ENCODE measurements around the gene DHRS12.

Gene DHRS12

GRCh38 chr13:51784097-51784496, 19.9 kb downstream of the DHRS12 start:
- no peak for DNase-seq (ENCODE audit: low read depth in 1 of 2, low spot score in 1 of 2)

- no peak for DNase-seq (ENCODE audit: low read depth in 1 of 2, low spot score in 1 of 2)
Measured at GRCh38 chr13:51783428-51784094, 20.4 kb downstream of the DHRS12 start.

GRCh38 chr13:51782026-51782710, 21.8 kb downstream of the DHRS12 start:
- no peak for DNase-seq (ENCODE audit: low read depth in 1 of 2, low spot score in 1 of 2)

- DNase-seq (ENCODE audit: low read depth in 1 of 2, low spot score in 1 of 2) = no peak
Measured at GRCh38 chr13:51781246-51782022, 22.5 kb downstream of the DHRS12 start.

DNA sequence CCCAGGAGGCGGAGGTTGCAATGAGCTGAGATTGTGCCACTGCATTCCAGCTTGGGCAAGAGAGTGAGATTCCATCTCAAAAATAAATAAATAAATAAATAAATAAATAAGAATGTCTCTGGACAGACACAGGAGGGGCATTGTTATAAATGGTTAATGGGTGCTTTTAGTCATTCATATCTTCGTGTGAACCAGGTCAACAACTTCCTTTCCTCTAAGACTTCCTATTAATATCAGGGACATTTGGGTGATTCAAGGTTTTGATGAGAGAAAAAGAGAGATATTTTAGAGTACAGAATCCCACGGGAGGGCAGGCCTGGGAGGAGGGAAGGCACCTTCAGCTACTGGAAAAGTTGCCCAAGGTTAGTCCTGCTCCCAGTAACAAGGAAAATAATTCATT, 23.9 kb downstream of the DHRS12 start:
- no peak for DNase-seq (ENCODE audit: low read depth in 1 of 2, low spot score in 1 of 2)

GRCh38 chr13:51778392-51778791, 25.6 kb downstream of the DHRS12 start:
- no peak for DNase-seq (ENCODE audit: low read depth in 1 of 2, low spot score in 1 of 2)

GRCh38 chr13:51777921-51778320, 26.0 kb downstream of the DHRS12 start:
- no peak for DNase-seq (ENCODE audit: low read depth in 1 of 2, low spot score in 1 of 2)

DNA sequence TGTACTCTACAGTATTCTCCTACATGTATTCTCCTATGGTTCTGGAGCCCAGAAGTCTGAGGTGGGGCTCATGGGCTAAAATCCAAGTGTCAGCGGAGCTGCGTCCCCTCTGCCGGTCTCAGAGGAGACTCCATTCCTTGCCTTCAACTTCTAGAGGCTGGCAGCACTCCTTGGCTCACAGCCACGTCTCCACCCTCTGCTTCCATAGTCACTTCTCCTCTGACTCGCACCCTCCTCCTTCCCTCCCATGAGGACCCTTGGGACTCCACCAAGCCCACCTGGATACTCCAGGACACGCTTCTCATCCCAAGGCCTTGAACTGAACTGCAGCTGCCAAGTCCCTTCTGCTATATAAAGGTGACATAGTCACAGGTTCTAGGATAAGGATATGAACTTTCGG, 27.8 kb downstream of the DHRS12 start:
- no peak for DNase-seq (ENCODE audit: low read depth in 1 of 2, low spot score in 1 of 2)

DNA sequence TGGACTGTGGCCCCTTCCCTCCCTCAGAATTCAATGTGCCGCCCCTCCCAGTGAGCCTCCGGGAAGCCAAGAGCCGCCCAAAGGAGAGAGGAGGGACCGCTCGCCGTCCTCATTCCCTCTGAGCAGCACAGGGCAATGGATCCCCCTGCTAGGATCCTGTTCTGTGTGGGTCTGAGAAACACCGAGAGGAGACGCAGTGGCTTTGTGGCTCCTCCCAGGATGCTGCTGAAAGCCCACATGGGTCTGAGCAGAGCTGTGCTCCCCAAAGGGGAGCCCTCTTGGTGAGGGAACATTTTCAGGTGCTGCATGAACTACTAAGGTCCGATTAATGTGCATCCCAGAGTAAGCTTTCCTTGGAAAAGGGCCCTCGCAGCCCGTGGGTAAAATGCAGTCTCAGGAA, 30.4 kb downstream of the DHRS12 start:
- no peak for DNase-seq (ENCODE audit: low read depth in 1 of 2, low spot score in 1 of 2)

GRCh38 chr13:51772781-51773180, 31.2 kb downstream of the DHRS12 start:
- no peak for DNase-seq (ENCODE audit: low read depth in 1 of 2, low spot score in 1 of 2)

DNA sequence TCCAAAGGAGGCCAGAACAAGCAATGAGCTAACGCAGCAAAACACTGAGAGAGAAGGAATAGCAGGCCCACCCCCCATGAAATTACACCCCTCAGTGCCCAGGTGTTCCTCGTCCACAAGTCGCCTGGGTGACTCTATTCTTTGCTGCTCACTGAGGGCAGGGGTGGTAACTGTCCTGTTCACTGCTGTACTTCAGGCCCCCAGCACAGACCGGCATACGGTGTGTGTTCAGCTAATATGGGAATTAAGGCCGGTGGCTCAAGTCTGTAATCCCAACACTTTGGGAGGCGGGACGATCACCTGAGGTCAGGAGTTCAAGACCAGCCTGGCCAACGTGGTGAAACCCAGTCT, 31.9 kb downstream of the DHRS12 start:
- DNase-seq (ENCODE audit: low read depth in 1 of 2, low spot score in 1 of 2) = no peak

DNA sequence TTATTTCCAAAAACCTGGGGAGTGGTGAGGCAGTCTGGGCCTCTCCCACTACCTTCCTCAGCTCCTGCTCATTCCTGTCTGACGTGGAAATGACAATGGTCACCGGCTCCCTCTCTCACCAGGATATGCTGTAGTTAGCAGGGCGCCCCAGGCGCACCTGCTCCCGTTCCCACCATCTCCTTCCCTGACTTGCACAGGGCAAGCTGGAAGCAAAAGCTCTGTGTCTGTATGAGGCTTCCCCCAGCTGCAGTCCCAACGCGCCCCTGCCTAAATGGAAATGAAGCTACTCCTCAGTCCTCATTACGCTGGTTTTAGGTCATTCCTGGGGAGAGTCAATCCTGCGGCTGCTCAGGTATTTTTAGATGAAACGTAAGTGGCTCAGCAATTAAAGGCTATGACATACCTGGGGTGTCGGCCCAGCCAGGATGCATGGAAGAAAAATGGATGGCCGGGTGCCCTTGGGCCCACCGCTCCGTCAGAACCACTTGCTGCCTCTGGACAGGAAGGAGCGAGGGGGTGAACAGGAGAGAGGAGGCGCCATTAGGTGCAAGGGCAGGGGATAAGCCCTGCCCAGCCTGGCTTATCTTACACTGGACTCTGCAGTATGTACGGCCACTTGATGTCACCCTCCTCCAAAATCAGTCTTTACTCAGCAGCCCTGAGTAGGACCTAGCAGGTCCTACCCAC, 32.4 kb downstream of the DHRS12 start:
- DNase-seq (ENCODE audit: low read depth in 1 of 2, low spot score in 1 of 2) = no peak

DNA sequence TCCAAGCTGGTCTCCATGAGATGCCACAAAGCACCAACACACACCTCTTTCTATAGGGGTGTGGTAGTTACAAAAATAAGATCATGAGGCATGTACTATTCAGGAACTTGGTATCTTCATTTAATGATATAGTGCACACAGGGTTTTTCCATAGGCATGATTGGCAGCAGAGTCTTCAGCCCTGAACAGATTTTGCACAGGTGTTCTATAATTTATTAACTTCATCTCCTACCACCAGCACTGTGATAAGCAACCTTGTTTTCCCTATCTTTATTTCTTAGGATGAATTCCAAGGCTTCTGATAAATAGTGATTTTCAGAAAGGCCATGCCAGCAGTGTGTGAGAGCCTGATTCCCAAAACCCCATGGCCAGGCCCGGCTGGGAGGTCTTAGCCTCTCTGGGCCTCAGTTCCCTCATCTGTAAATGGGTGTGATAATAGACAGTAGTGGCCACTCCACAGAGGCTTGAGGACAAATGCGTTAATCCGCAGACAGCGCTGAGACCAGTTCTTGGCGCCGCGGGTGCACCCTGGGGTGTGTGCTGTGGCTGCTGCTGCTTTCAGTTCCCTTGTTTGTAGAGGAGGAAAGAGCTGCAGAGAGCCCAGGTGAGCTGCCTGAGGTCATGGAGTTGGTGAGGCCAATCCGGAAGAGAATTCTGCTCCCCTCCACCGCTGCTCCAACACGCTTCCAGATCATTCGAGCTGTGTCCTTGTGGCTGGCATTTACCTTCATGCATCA, 33.1 kb downstream of the DHRS12 start:
- no peak for DNase-seq (ENCODE audit: low read depth in 1 of 2, low spot score in 1 of 2)

GRCh38 chr13:51770160-51770559, 33.8 kb downstream of the DHRS12 start:
- DNase-seq (ENCODE audit: low read depth in 1 of 2, low spot score in 1 of 2) = no peak

DNA sequence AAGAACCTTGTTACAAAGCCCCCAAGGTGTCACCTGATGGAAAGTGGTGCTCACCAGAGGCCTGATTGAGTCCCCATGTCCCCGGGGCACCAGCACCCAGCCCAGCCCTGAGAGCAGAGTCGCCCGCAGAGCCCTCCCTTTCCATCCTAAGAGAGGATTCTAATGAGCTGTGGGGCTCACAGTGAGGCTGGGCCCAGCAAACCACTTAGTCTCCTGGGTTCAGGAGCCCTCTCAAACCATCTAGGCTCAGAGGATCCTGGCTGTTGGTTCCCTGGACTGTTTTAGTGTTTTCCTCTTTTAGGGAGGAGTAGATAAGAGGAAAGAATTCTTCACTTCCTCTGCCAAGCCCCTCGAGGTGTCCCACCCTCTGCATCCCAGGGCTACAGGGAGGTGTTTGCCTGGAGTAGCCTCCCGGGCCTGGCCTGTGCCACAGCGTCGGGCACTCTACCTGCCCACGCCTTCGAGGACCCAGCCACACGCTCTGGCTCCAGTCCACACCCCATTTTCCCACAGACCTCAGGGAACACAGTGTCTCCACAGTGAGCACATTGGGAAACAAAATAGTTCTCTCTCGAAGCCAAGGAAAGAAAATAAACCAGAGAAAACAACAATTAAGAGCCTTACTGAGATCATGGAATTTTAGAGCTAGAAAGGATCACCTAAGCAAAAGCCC, 34.4 kb downstream of the DHRS12 start:
- no peak for DNase-seq (ENCODE audit: low read depth in 1 of 2, low spot score in 1 of 2)

- DNase-seq (ENCODE audit: low read depth in 1 of 2, low spot score in 1 of 2) = no peak
Measured at GRCh38 chr13:51768976-51769375, 35.0 kb downstream of the DHRS12 start.

GRCh38 chr13:51768378-51768921, 35.5 kb downstream of the DHRS12 start:
- no peak for DNase-seq (ENCODE audit: low read depth in 1 of 2, low spot score in 1 of 2)

- no peak for DNase-seq (ENCODE audit: low read depth in 1 of 2, low spot score in 1 of 2)
Measured at GRCh38 chr13:51767100-51767499, 36.9 kb downstream of the DHRS12 start.

GRCh38 chr13:51765142-51765515, 38.8 kb downstream of the DHRS12 start:
- no peak for DNase-seq (ENCODE audit: low read depth in 1 of 2, low spot score in 1 of 2)

All from stimulated activated CD4-positive, alpha-beta T cell treated with anti-CD3 and anti-CD28 coated beads, Interleukin-15, amount 100 ng/mL, for 1 hour (primary cell).